Activated naive CD8-positive, alpha-beta T cell treated with anti-CD3 and anti-CD28 coated beads, Interleukin-2, amount 10 ng/mL, durations not matched to agents 7 days and 5 days (primary cell): ENCODE data around the gene P2RX2. TPM values are rescaled to one million over a fixed set of nuclear protein-coding genes. Genes with fewer than 3 reads are reported as not detected.

ENCODE experiments used
- ATAC-seq: fragments of 150-1000 bp; cut with Tn5 transposase; one replicate; pipeline ENCODE4 v1.10.0; 2021; ENCODE audit warnings: low read depth, moderate library complexity
- POLR2A ChIA-PET: fragments of 350-600 bp; sonication (Branson Sonifier 250); formaldehyde crosslinking; loops from one replicate; lab custom pipeline; 2021; ENCODE audit warnings: antibody characterized with exemption; lab: Charles Lee
- DNase-seq: peaks from one replicate; pipeline ENCODE4 v3.0.0; 2021
- H3K27ac Mint-ChIP-seq: one replicate; pipeline ENCODE4 v1.8.0; 2022; ENCODE audit warnings: mild to moderate bottlenecking, mixed read lengths
- H3K27me3 Mint-ChIP-seq: one replicate; pipeline ENCODE4 v1.8.0; 2022; ENCODE audit warnings: mild to moderate bottlenecking, moderate library complexity, mixed read lengths
- H3K36me3 Mint-ChIP-seq: one replicate; pipeline ENCODE4 v1.8.0; 2021; ENCODE audit warnings: mild to moderate bottlenecking, mixed read lengths
- H3K4me1 Mint-ChIP-seq: one replicate; pipeline ENCODE4 v1.8.0; 2021; ENCODE audit warnings: mixed read lengths
- H3K4me3 Mint-ChIP-seq: one replicate; pipeline ENCODE4 v1.8.0; 2022; ENCODE audit warnings: mild to moderate bottlenecking, moderate library complexity, mixed read lengths
- H3K9me3 Mint-ChIP-seq: one replicate; pipeline ENCODE4 v1.8.0; 2021; ENCODE audit warnings: mixed read lengths
- total RNA-seq, 2 experiments: library from RNA; stranded (reverse); gene quantifications; one replicate each; pipeline ENCODE4 v1.2.3, GENCODE V29; 2021

P2RX2 gene
- total RNA-seq, 2 experiments from 2014 or later = not detected

DNA sequence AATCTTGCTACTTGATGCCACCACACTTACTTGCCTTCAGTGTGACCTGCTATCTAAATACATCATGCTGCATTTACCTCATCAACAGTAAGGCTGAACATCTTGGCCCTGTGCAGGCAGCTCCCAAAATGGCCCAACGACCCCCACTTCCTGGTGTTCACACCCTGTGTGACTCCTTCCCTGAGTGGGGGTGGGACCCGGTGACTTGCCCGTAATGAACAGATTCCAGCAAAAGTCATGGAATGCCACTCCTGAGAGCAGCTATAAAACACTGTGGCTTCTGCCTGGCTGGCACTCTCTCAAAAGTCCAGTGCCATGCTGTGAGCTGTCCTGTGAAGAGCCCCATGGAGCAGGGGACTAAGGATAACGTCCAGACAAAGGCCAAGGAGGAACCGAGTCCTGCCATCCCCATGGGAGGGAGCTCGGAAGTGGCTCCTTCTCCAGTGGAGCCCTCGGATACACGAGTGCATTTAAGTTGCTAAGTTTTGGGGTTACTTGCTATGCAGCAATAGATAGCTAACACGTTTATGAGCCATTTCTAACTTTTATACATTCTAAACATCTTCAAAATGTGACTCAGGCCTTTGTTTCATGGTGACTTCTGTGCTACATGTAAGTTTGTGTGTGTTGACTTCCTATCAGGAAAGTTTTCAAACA lies 33.0 kb downstream of the P2RX2 start:
- peaks cover 23% of the 10 kb centered on the region for H3K36me3 Mint-ChIP-seq
- POLR2A ChIA-PET = no interaction called here
- no peak for DNase-seq
- H3K27me3 Mint-ChIP-seq = no peaks in the 10 kb centered on the region
- H3K9me3 Mint-ChIP-seq = no peaks in the 10 kb centered on the region
- H3K4me1 Mint-ChIP-seq = peaks cover 8% of the 10 kb centered on the region
- H3K4me3 Mint-ChIP-seq = no peak overlapping the region
- no peak overlapping the region for H3K27ac Mint-ChIP-seq
- ATAC-seq = no peak

DNA sequence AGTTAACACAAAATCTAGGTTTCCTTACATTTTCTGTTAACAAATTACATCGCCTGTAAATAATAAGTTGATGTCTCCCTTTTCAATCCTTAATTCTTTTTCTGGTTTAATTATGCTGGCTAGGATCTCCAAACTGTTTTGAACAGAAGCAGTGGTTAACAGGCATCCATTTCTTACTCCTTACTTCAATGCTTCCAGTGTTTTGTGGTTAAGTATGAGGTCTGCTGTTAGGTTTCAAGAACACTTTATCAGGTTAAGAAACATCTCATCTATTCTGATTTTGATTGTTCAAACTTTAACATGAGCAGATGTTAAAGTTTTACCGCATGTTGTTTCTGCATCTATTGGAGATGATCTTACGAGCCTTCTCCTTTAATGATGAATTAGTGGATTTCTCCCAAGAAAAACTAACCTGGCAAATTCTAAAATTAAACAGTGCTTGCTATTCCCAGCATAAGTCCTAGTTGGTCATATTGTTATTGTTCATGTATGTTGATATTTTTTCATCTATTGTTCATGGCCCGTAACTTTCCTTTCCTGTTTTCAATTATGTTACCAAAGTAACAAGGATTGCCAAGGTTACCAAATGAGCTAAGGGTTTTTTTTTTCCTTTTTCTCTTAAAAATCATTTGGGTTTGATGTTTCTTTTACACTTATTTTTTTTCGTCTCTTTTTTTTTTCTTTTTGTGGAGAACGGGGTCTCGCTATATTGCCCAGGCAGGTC lies 35.2 kb downstream of the P2RX2 start:
- H3K27me3 Mint-ChIP-seq = no peaks in the 10 kb centered on the region
- H3K4me3 Mint-ChIP-seq = no peak overlapping the region
- ATAC-seq (no peak), DNase-seq (no peak)
- POLR2A ChIA-PET = no interaction called here
- peaks cover 30% of the 10 kb centered on the region for H3K36me3 Mint-ChIP-seq
- H3K4me1 Mint-ChIP-seq = peaks cover 5% of the 10 kb centered on the region
- no peaks in the 10 kb centered on the region for H3K9me3 Mint-ChIP-seq
- peak overlapping the region; percentile 68 for H3K27ac Mint-ChIP-seq

DNA sequence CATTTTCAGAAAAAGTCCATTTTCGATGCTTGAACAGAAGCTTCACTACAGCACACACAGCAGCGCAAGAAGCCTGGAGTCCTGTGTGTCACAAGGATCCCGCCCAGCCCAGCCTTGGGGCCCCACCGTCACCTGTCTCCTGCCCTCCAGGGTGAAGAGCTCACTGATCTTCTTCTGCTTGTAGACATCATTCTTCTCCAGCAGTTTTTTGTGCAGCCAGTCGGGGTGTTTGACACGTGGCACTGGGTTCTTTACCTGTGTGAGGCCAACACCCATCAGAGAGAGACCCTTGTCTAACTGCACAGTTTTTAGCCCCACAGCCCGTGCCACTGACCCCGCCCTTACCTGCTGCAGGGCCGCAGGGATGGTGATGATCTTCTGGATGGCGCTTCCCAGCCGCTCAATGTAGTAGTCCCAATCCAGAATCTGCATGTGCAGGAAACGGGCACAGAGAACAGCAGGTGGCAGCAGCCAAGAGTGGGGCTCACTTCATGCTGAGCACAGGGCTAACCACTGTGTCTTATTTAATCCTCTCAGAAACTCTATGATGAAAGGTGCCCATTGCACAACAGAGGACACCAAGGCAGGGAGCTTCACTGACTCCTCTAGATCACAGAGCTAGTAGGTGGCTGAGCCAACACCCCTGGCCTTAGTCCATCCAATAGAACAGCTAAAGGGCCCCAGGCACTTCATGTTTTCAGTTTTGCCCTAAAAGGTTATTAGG lies 38.6 kb downstream of the P2RX2 start:
- POLR2A ChIA-PET = no interaction called here
- peaks cover 42% of the 10 kb centered on the region for H3K36me3 Mint-ChIP-seq
- no peak overlapping the region for H3K4me3 Mint-ChIP-seq

DNA sequence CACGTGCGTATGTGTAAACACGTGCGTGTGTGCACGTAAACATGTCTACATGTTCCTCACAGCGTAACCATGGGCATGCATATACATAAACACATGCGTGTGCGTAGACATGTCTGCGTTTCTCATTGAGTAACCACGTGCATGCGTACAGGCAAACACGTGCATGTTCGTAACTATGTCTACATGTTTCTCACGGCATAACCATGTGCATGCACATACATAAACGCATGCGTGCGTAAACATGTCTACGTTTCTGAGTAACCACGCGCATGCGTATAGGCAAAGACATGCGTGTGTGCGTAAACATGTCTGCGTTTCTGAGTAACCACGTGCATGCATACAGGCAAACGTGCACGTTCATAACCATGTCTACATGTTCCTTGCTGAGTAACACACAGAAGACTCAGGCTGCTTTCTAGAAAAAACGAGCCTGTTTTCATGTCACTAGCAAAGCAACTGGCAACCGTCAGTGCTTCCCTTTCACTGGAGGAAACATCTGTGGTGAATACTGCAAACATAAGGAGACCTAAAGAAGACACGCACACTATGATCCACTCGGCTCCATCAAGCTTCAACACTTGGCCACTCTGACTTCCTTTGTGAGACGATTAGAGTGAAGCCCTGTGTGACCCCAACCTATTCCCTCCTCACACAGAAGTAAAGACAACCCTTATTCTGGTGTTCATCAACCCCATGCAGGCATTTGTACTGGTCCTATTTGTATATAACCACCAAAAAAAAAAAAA lies 39.7 kb downstream of the P2RX2 start:
- POLR2A ChIA-PET = no interaction called here
- H3K4me1 Mint-ChIP-seq = peaks cover 38% of the 10 kb centered on the region
- H3K27me3 Mint-ChIP-seq = no peaks in the 10 kb centered on the region
- H3K4me3 Mint-ChIP-seq = no peak overlapping the region
- ATAC-seq (no peak), DNase-seq (no peak)
- H3K36me3 Mint-ChIP-seq = peaks cover 43% of the 10 kb centered on the region
- no peak overlapping the region for H3K27ac Mint-ChIP-seq
- no peaks in the 10 kb centered on the region for H3K9me3 Mint-ChIP-seq

More for the DNA sequence above, 38.6 kb downstream of the P2RX2 start:
- Mint-ChIP-seq H3K27me3 (no peaks in the 10 kb centered on the region), H3K27ac (no peak overlapping the region), H3K9me3 (no peaks in the 10 kb centered on the region), H3K4me1 (peaks cover 30% of the 10 kb centered on the region)
- ATAC-seq (no peak), DNase-seq (no peak)

DNA sequence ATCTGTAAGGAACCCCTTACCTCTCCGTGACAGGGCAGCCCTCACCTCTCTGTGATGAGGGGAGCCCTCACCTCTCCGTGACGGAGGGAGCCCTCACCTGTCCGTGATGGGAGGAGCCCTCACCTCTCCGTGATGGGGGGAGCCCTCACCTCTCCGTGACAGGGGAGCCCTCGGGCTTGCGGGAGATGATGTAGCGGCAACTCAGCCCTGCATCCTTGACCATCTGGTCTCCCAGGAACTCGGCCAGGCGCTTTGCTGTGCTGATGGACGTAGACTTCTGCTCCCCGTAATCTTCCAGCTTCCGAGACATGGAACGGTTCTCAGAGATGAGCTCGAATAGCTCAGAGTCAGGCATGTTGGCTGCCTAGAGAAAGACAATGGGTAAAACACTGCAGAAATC lies 40.6 kb downstream of the P2RX2 start:
- no peak overlapping the region for H3K27ac Mint-ChIP-seq
- H3K9me3 Mint-ChIP-seq = no peaks in the 10 kb centered on the region
- ATAC-seq (no peak), DNase-seq (no peak)
- H3K4me1 Mint-ChIP-seq = peaks cover 43% of the 10 kb centered on the region
- H3K36me3 Mint-ChIP-seq = peaks cover 40% of the 10 kb centered on the region
- no peak overlapping the region for H3K4me3 Mint-ChIP-seq
- POLR2A ChIA-PET = no interaction called here
- no peaks in the 10 kb centered on the region for H3K27me3 Mint-ChIP-seq

DNA sequence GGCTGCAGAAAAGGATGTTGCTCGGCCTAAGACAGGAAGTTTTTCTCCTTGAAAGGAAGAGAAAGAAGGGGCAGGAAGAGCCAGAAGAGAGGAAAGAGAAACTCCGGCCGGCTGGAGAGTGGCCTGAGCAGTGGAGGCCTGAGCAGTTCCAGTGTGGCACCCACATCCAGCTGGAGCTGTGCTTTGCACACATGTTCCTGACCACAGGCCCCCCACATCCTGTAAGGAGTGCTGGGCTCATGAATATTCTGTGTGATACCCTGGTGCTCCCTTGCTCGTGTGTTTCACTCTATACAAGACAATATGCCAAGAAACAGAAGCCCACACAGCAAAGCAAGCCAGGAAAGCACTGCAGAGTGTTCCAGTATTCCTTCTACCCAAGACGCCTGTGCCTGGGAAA lies 41.5 kb downstream of the P2RX2 start:
- POLR2A ChIA-PET = interaction anchor here (0.6 kb wide), 1 partner anchor 95 kb away, joined by 5 read pairs; no protein-coding TSS in a partner anchor
- H3K4me1 Mint-ChIP-seq = peaks cover 45% of the 10 kb centered on the region
- no peak for DNase-seq
- no peaks in the 10 kb centered on the region for H3K9me3 Mint-ChIP-seq
- peak overlapping the region; percentile 9 for H3K4me3 Mint-ChIP-seq
- ATAC-seq = peak; percentile 66
- no peaks in the 10 kb centered on the region for H3K27me3 Mint-ChIP-seq
- H3K36me3 Mint-ChIP-seq = peaks cover 44% of the 10 kb centered on the region
- H3K27ac Mint-ChIP-seq = peak overlapping the region; percentile 40

DNA sequence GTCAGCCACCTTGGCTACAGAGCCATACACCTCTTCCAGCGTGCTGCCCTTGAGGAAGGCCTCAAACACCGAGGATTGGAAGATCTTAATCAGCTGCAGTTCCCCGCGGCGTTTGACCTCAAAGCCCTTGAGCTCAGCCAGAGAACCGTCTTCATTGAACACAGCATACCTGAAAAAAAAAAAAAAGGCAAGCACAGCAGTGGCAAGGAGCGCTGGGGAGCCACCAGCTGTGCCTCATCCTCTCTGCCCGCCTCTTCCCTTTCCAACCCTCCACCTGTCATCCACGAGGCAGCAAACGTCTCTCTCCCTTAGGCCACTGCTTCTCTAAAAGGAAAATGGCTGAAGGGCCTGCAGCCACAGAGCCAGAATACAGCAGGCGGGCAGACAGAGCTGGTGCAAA lies 42.4 kb downstream of the P2RX2 start:
- peaks cover 52% of the 10 kb centered on the region for H3K36me3 Mint-ChIP-seq
- peaks cover 47% of the 10 kb centered on the region for H3K4me1 Mint-ChIP-seq
- peak overlapping the region; percentile 24 for H3K27ac Mint-ChIP-seq
- no peak for DNase-seq
- POLR2A ChIA-PET = interaction anchor here (0.7 kb wide), 1 partner anchor 294 kb away, joined by 3 read pairs; no protein-coding TSS in a partner anchor
- H3K27me3 Mint-ChIP-seq = no peaks in the 10 kb centered on the region
- no peaks in the 10 kb centered on the region for H3K9me3 Mint-ChIP-seq
- ATAC-seq = no peak
- H3K4me3 Mint-ChIP-seq = no peak overlapping the region

DNA sequence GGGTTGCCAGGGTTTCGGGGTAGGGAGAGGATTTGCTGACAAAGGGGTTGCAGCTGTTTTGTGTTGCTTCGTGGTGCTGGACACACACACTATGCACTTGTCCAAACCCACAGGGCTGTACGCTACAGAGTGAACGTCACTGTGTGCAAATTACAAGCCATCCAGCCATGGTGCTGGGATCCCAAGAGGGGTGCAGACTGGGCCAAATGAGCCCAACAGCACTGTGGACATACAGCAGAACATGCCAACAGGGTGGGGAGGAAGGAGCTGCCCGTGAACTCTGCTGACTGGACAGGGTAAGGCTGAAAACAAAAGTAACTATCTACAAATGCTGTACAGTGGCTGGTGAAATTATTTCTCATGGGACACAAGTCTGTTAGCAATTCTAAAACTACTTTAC lies 43.4 kb downstream of the P2RX2 start:
- peak overlapping the region; percentile 6 for H3K27ac Mint-ChIP-seq
- DNase-seq (no peak), ATAC-seq (no peak)
- no peak overlapping the region for H3K4me3 Mint-ChIP-seq
- H3K36me3 Mint-ChIP-seq = peaks cover 56% of the 10 kb centered on the region
- no peaks in the 10 kb centered on the region for H3K9me3 Mint-ChIP-seq
- POLR2A ChIA-PET = no interaction called here
- peaks cover 47% of the 10 kb centered on the region for H3K4me1 Mint-ChIP-seq
- H3K27me3 Mint-ChIP-seq = no peaks in the 10 kb centered on the region

DNA sequence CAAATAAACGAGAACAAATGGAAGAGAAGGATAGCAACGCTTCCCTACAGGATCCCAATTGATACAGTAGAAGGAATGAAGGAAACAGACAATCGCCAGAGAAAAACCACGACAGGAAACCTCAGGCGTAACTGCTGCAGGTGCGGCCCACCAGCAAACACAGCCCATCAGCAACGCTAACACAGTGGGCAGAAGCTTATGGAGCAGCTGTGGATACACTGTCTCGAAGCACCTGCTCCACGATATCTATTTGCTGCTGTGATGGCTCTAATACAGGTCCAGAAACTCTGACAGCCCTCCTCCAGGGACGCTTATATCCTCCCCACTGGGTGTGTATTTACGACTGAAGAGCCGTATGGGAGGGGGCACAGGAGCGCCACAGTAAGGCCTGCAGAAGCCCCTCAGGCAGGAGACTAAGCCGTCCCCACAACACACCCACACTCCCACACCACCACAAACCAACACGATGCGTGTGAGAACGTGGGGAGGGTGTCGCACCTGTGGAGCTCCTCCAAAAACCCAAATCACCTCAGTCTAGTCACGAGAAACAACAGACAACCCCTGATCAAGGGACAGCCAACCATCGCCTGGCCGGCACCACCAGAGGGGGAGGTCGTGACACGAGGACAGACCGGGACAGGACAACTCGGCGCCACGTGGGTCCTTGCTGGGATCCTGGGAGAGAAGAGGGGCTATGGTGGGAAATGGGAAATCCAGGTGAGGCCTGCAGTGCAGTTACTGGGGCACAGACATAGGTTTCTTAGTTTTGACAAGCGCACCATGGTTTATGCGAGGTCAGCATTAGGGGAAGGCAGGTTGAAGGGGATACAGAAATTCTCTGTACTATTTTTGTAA lies 44.6 kb downstream of the P2RX2 start:
- ATAC-seq = peak; percentile 17
- no peak for DNase-seq
- peak overlapping the region; percentile 35 for H3K27ac Mint-ChIP-seq
- no peaks in the 10 kb centered on the region for H3K9me3 Mint-ChIP-seq
- H3K4me3 Mint-ChIP-seq = peak overlapping the region; percentile 11
- H3K27me3 Mint-ChIP-seq = no peaks in the 10 kb centered on the region
- POLR2A ChIA-PET = no interaction called here
- H3K4me1 Mint-ChIP-seq = peaks cover 47% of the 10 kb centered on the region
- H3K36me3 Mint-ChIP-seq = peaks cover 54% of the 10 kb centered on the region

DNA sequence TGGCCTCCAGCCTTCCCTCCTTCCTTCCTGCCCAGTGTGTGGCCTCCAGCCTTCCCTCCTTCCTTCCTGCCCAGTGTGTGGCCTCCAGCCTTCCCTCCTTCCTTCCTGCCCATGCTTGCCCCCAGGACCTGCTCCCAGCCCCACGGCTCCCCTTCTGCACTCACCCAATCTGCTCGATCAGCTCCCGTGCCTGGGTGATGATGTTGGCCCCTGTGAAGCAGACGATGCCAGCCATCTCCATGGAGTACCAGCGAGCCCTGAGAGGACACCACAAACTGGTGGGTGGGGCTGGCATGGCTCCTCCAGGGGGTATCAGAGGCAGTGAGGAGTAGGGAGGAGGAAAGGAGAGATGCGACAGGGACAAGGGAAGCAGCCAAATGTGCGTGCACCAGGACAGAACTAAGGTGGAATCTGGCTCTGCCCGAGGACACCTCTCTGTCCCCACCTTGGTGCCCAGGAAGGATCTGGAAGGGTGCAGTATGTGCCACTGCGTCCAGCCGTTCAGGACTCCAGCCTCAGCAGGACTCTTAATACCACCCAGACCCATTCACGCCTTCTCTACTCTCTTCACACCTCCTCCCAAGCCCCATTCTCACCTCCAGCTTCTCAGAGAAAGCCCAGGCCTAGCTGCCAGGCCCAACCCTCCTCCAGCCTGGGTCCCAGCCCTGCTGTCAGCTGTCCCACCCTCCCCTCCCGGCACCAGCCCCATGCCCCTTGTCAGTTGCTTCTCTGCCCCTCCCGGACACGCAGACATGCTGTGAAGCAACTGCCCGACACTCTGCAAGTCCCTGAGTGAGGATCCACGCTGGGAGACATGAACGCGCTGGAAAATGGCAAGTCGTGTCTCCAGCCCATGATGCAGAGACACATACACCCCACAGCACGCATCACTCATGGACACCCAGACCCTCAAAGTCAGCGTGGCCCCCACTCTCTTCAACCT lies 45.9 kb downstream of the P2RX2 start:
- no peak for ATAC-seq
- POLR2A ChIA-PET = no interaction called here
- H3K9me3 Mint-ChIP-seq = no peaks in the 10 kb centered on the region
- no peaks in the 10 kb centered on the region for H3K27me3 Mint-ChIP-seq
- DNase-seq = no peak
- peak overlapping the region; percentile 68 for H3K27ac Mint-ChIP-seq
- H3K4me3 Mint-ChIP-seq = no peak overlapping the region
- H3K36me3 Mint-ChIP-seq = peaks cover 55% of the 10 kb centered on the region
- peaks cover 47% of the 10 kb centered on the region for H3K4me1 Mint-ChIP-seq

DNA sequence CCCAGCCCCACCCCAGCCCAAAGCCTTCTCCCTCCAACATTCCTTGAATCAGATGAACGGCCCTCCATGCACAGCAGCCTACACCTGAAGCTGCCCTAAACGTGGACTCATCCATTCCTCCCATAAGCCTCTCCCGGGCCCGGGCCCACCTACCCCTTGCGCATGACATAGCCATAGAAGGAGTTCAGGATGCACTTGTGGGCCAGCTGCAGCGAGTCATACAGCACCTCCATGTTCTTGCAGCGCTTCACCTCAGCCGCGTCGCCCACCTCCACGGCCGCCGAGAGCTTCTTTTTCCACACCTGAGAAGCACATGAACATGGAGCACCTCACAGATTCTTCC lies 46.5 kb downstream of the P2RX2 start:
- POLR2A ChIA-PET = interaction anchor here (0.6 kb wide), 1 partner anchor 170 kb away, joined by 6 read pairs; no protein-coding TSS in a partner anchor
- Mint-ChIP-seq H3K9me3 (no peaks in the 10 kb centered on the region), H3K4me3 (no peak overlapping the region), H3K4me1 (peaks cover 43% of the 10 kb centered on the region), H3K36me3 (peaks cover 55% of the 10 kb centered on the region), H3K27ac (peak overlapping the region; percentile 23), H3K27me3 (no peaks in the 10 kb centered on the region)
- ATAC-seq (no peak), DNase-seq (no peak)
